CD4-positive, CD25-positive, alpha-beta regulatory T cell (primary cell): Measurements from ENCODE around the gene EID1. TPM values are rescaled to one million over a fixed set of nuclear protein-coding genes. Genes with fewer than 3 reads are reported as not detected.
"Not testable (repeated sequence)": the region's sequence is repeated elsewhere in the genome, so short reads cannot be mapped to it uniquely, and the experiment has no call there.

Experiments
- ATAC-seq, 2 donors: fragments of 150-1000 bp; cut with Tn5 transposase; one replicate each; pipeline ENCODE4 v1.10.0; 2021; ENCODE audit warnings: low read depth in 2 of 2, moderate number of reproducible peaks in 2 of 2, moderate library complexity in 1 of 2
- DNase-seq, 3 donors: peaks; one replicate each; pipeline versions ENCODE4 v3.0.0 to v3.0.0-alpha.2; 2012 to 2022; ENCODE audit warnings: mixed read lengths in 1 of 3
- H3K27ac ChIP-seq: one replicate; pipeline ENCODE4 v1.7.0; 2013; ENCODE audit warnings: mild to moderate bottlenecking, low read length; ENCODE audit not compliant: insufficient read depth, poor library complexity, severe bottlenecking
- H3K27me3 ChIP-seq: one replicate; pipeline ENCODE4 v1.7.0; 2013; ENCODE audit warnings: low read length; ENCODE audit not compliant: control insufficient read depth, insufficient read depth
- H3K36me3 ChIP-seq: one replicate; pipeline ENCODE4 v1.7.0; 2013; ENCODE audit warnings: mild to moderate bottlenecking, low read length, moderate library complexity; ENCODE audit not compliant: control insufficient read depth, insufficient read depth
- H3K4me1 ChIP-seq: 2 replicates; pipeline ENCODE4 v1.7.0; 2013; ENCODE audit warnings: mild to moderate bottlenecking, low read length; ENCODE audit not compliant: insufficient read depth, control insufficient read depth, poor library complexity, severe bottlenecking
- H3K4me3 ChIP-seq: one replicate; pipeline ENCODE4 v1.7.0; 2013; ENCODE audit warnings: low read depth, mild to moderate bottlenecking, low read length, moderate library complexity
- H3K9me3 ChIP-seq, 2 experiments: 1 replicate in 1 of 2; 2 replicates in 1 of 2; pipeline ENCODE4 v1.7.0; 2013; ENCODE audit warnings: low read length in 2 of 2, mild to moderate bottlenecking in 1 of 2, moderate library complexity in 1 of 2; ENCODE audit not compliant: control insufficient read depth in 2 of 2
- H3K27ac Mint-ChIP-seq, 3 donors: one replicate each; pipeline ENCODE4 v1.8.0; 2020 to 2022; ENCODE audit warnings: mild to moderate bottlenecking in 3 of 3, mixed read lengths in 3 of 3, moderate library complexity in 2 of 3
- H3K27me3 Mint-ChIP-seq: one replicate; pipeline ENCODE4 v1.8.0; 2022; ENCODE audit warnings: mild to moderate bottlenecking, mixed read lengths
- H3K36me3 Mint-ChIP-seq: one replicate; pipeline ENCODE4 v1.8.0; 2020; ENCODE audit warnings: mixed read lengths
- H3K4me1 Mint-ChIP-seq, 4 donors: one replicate each; pipeline ENCODE4 v1.8.0; 2020 to 2022; ENCODE audit warnings: mixed read lengths in 4 of 4, mild to moderate bottlenecking in 1 of 4
- H3K4me3 Mint-ChIP-seq, 4 donors: one replicate each; pipeline ENCODE4 v1.8.0; 2020 to 2022; ENCODE audit warnings: mild to moderate bottlenecking in 4 of 4, mixed read lengths in 4 of 4, moderate library complexity in 3 of 4
- H3K9me3 Mint-ChIP-seq, 7 donors: one replicate each; pipeline ENCODE4 v1.8.0; 2020 to 2022; ENCODE audit warnings: mixed read lengths in 7 of 7, mild to moderate bottlenecking in 3 of 7, moderate library complexity in 2 of 7
- polyA plus RNA-seq, 4 donors: library from polyadenylated mRNA; unstranded; fragments of 300-500 nt; fragmentation: Illumina TruSeq; gene quantifications; one replicate each; pipeline ENCODE4 v1.2.3, GENCODE V29; 2021
- total RNA-seq: library from RNA; stranded (reverse); gene quantifications from one replicate; pipeline ENCODE4 v1.2.3, GENCODE V29; 2022

The EID1 gene
- total and polyA plus RNA-seq, 5 donors from 2014 or later, result 67.8 to 274 (median 244) TPM

- no peak for ATAC-seq
- Histone ChIP-seq H3K36me3 (no peaks in the 10 kb centered on the region), H3K27me3 (peaks cover 13% of the 10 kb centered on the region), H3K4me1 (no peaks in the 10 kb centered on the region), H3K27ac (no peak overlapping the region), H3K4me3 (no peak overlapping the region), H3K9me3 (no peaks in the 10 kb centered on the region)
- Mint-ChIP-seq H3K36me3 (no peaks in the 10 kb centered on the region), H3K9me3 (peaks cover 0 to under 1% (median 0%) of the 10 kb centered on the region in 7 donors), H3K4me3 (no peak overlapping the region), H3K27me3 (peaks cover 41% of the 10 kb centered on the region), H3K27ac (no peak overlapping the region), H3K4me1 (peaks cover 0 to 5% (median 3%) of the 10 kb centered on the region in 4 donors)
- no peak for DNase-seq
These were observed 20.1 kb downstream of the EID1 start for GRCh38 chr15:48898032-48898431.

GRCh38 chr15:48898446-48898845 is 20.5 kb downstream of the EID1 start:
- no peaks in the 10 kb centered on the region for H3K9me3 ChIP-seq
- H3K27ac ChIP-seq, result no peak overlapping the region
- ATAC-seq, result no peak
- H3K27me3 ChIP-seq, result peaks cover 10% of the 10 kb centered on the region
- H3K4me1 ChIP-seq, result no peaks in the 10 kb centered on the region
- peaks cover 0 to 5% (median 3%) of the 10 kb centered on the region in 4 donors for H3K4me1 Mint-ChIP-seq
- no peak for DNase-seq
- H3K4me3 Mint-ChIP-seq, result no peak overlapping the region
- H3K27ac Mint-ChIP-seq, result no peak overlapping the region
- no peaks in the 10 kb centered on the region for H3K36me3 ChIP-seq
- no peaks in the 10 kb centered on the region for H3K36me3 Mint-ChIP-seq
- H3K27me3 Mint-ChIP-seq, result peaks cover 37% of the 10 kb centered on the region
- no peaks in the 10 kb centered on the region for H3K9me3 Mint-ChIP-seq
- no peak overlapping the region for H3K4me3 ChIP-seq

GRCh38 chr15:48899793-48900192 is 21.9 kb downstream of the EID1 start:
- no peak overlapping the region for H3K27ac ChIP-seq
- H3K9me3 Mint-ChIP-seq, result no peaks in the 10 kb centered on the region
- DNase-seq (no peak), ATAC-seq (no peak)
- H3K27me3 ChIP-seq, result peaks cover 7% of the 10 kb centered on the region
- H3K4me1 Mint-ChIP-seq, result no peaks in the 10 kb centered on the region
- no peaks in the 10 kb centered on the region for H3K4me1 ChIP-seq
- H3K27ac Mint-ChIP-seq, result no peak overlapping the region
- no peaks in the 10 kb centered on the region for H3K36me3 ChIP-seq
- H3K27me3 Mint-ChIP-seq, result peaks cover 28% of the 10 kb centered on the region
- no peak overlapping the region for H3K4me3 Mint-ChIP-seq
- no peaks in the 10 kb centered on the region for H3K36me3 Mint-ChIP-seq
- H3K9me3 ChIP-seq, result no peaks in the 10 kb centered on the region
- no peak overlapping the region for H3K4me3 ChIP-seq

- H3K4me1 ChIP-seq, result no peaks in the 10 kb centered on the region
- Mint-ChIP-seq H3K36me3 (no peaks in the 10 kb centered on the region), H3K4me1 (no peaks in the 10 kb centered on the region), H3K27ac (no peak overlapping the region), H3K9me3 (peaks cover 0 to 1% (median 0%) of the 10 kb centered on the region in 7 donors), H3K27me3 (peaks cover 15% of the 10 kb centered on the region), H3K4me3 (no peak overlapping the region)
- no peak overlapping the region for H3K27ac ChIP-seq
- DNase-seq (no peak), ATAC-seq (no peak)
- H3K9me3 ChIP-seq, result no peaks in the 10 kb centered on the region
- H3K27me3 ChIP-seq, result no peaks in the 10 kb centered on the region
- no peaks in the 10 kb centered on the region for H3K36me3 ChIP-seq
- H3K4me3 ChIP-seq, result no peak overlapping the region
These were observed 26.8 kb downstream of the EID1 start for GRCh38 chr15:48904758-48905157.

- Histone ChIP-seq H3K27me3 (no peaks in the 10 kb centered on the region), H3K27ac (no peak overlapping the region), H3K36me3 (no peaks in the 10 kb centered on the region), H3K4me1 (no peaks in the 10 kb centered on the region), H3K9me3 (no peaks in the 10 kb centered on the region), H3K4me3 (no peak overlapping the region)
- Mint-ChIP-seq H3K4me3 (no peak overlapping the region), H3K36me3 (no peaks in the 10 kb centered on the region), H3K27me3 (peaks cover 15% of the 10 kb centered on the region), H3K27ac (no peak overlapping the region), H3K9me3 (peaks cover 0 to 1% (median 0%) of the 10 kb centered on the region in 7 donors), H3K4me1 (no peaks in the 10 kb centered on the region)
- ATAC-seq (no peak), DNase-seq (no peak)
These were observed 27.3 kb downstream of the EID1 start for GRCh38 chr15:48905216-48905615.

GRCh38 chr15:48905847-48906246 is 27.9 kb downstream of the EID1 start:
- no peaks in the 10 kb centered on the region for H3K4me1 Mint-ChIP-seq
- no peak overlapping the region for H3K27ac ChIP-seq
- no peak overlapping the region for H3K27ac Mint-ChIP-seq
- peaks cover 0 to 1% (median 0%) of the 10 kb centered on the region in 7 donors for H3K9me3 Mint-ChIP-seq
- H3K4me3 ChIP-seq, result no peak overlapping the region
- ATAC-seq (no peak), DNase-seq (no peak)
- no peaks in the 10 kb centered on the region for H3K36me3 ChIP-seq
- no peaks in the 10 kb centered on the region for H3K9me3 ChIP-seq
- no peaks in the 10 kb centered on the region for H3K4me1 ChIP-seq
- no peaks in the 10 kb centered on the region for H3K36me3 Mint-ChIP-seq
- H3K27me3 Mint-ChIP-seq, result peaks cover 15% of the 10 kb centered on the region
- no peak overlapping the region for H3K4me3 Mint-ChIP-seq
- no peaks in the 10 kb centered on the region for H3K27me3 ChIP-seq

GRCh38 chr15:48909313-48909712 is 31.4 kb downstream of the EID1 start:
- not testable (repeated sequence) for H3K4me1 Mint-ChIP-seq, H3K4me3 Mint-ChIP-seq, H3K9me3 ChIP-seq, H3K4me1 ChIP-seq, DNase-seq, H3K36me3 Mint-ChIP-seq, H3K36me3 ChIP-seq, H3K27ac Mint-ChIP-seq, H3K9me3 Mint-ChIP-seq, H3K4me3 ChIP-seq, H3K27ac ChIP-seq, H3K27me3 ChIP-seq, ATAC-seq
- H3K27me3 Mint-ChIP-seq, result peaks cover 24% of the 10 kb centered on the region

- H3K4me1 ChIP-seq, H3K36me3 Mint-ChIP-seq, H3K27me3 ChIP-seq, H3K27ac ChIP-seq, H3K9me3 ChIP-seq, H3K36me3 ChIP-seq, DNase-seq, H3K27ac Mint-ChIP-seq, H3K4me3 Mint-ChIP-seq, ATAC-seq, H3K9me3 Mint-ChIP-seq, H3K4me1 Mint-ChIP-seq, H3K4me3 ChIP-seq: not testable (repeated sequence)
- H3K27me3 Mint-ChIP-seq, result peaks cover 24% of the 10 kb centered on the region
These were observed 32.6 kb downstream of the EID1 start for GRCh38 chr15:48910554-48910953.
